ENCODE results near the gene RRP1.

GRCh38 chr21:43775190-43775589, 14.2 kb upstream of the RRP1 start:
- TF ChIP-seq, protein P1, sequence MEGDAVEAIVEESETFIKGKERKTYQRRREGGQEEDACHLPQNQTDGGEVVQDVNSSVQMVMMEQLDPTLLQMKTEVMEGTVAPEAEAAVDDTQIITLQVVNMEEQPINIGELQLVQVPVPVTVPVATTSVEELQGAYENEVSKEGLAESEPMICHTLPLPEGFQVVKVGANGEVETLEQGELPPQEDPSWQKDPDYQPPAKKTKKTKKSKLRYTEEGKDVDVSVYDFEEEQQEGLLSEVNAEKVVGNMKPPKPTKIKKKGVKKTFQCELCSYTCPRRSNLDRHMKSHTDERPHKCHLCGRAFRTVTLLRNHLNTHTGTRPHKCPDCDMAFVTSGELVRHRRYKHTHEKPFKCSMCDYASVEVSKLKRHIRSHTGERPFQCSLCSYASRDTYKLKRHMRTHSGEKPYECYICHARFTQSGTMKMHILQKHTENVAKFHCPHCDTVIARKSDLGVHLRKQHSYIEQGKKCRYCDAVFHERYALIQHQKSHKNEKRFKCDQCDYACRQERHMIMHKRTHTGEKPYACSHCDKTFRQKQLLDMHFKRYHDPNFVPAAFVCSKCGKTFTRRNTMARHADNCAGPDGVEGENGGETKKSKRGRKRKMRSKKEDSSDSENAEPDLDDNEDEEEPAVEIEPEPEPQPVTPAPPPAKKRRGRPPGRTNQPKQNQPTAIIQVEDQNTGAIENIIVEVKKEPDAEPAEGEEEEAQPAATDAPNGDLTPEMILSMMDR (IDR thresholded peaks at IDR 0.05), result no peak
- TF ChIP-seq NFIC (IDR thresholded peaks at IDR 0.05; ENCODE audit: borderline replicate concordance), result no peak
- TF ChIP-seq RAD21 (IDR thresholded peaks at IDR 0.05; ENCODE audit: low read length), result no peak
- no peak for TF ChIP-seq SIN3A (IDR thresholded peaks at IDR 0.05; ENCODE audit: borderline replicate concordance, low read depth, low read length)
